Stimulated activated CD8-positive, alpha-beta memory T cell treated with anti-CD3 and anti-CD28 coated beads, Interleukin-4, amount 100 ng/mL, for 48 hours (primary cell): ENCODE results near the gene CUBN.

Experiments
- DNase-seq: peaks from one replicate; pipeline ENCODE4 v3.0.0-alpha.2; 2020

CUBN gene

GRCh38 chr10:17129741-17130140, at the start of gene CUBN:
TSS of gene CUBN (minus strand) at chr10:17129811. CDS start at chr10:17129765, 46 bp downstream.
- no peak for DNase-seq

- no peak for DNase-seq
Observed at GRCh38 chr10:17179002-17179401, 49.4 kb upstream of the CUBN start.

DNA sequence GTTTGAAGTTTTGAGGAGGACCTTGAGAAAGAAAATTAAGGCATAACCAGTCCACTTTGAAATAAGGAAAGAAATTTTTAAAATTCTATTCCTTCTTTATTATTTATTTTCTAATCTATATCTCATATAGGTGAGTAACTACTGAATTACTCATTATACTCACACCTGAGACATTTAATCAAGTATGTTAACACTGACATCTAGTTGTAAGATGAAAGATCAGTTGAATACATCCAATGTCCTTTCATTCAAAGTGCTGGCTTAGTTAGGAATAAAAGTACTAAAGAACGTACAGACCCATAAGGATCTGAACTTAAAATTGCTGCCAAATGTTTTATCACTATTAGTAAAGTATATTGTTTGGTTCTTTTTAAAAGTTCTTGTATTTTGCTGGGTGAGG, 48.4 kb upstream of the CUBN start:
- DNase-seq = no peak

DNA sequence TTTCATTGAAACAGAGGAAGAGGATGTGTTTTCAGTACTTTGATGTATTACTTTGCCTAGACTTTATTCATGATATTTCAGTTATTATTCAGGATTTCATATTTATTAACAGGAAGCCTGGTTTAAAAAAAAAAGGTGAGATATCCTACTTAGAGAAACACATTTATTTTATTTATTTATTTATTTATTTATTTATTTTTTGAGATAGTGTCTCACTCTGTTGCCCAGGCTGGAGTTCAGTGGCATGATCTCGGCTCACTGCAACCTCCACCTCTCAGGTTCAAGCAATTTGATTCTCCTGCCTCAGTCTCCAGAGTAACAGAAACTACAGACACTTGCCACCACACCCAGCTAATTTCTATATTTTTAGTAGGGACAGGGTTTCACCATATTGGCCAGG, 47.4 kb upstream of the CUBN start:
- DNase-seq = no peak

GRCh38 chr10:17176091-17176490, 46.5 kb upstream of the CUBN start:
- DNase-seq = no peak

GRCh38 chr10:17175551-17175950, 45.9 kb upstream of the CUBN start:
- DNase-seq = no peak

DNA sequence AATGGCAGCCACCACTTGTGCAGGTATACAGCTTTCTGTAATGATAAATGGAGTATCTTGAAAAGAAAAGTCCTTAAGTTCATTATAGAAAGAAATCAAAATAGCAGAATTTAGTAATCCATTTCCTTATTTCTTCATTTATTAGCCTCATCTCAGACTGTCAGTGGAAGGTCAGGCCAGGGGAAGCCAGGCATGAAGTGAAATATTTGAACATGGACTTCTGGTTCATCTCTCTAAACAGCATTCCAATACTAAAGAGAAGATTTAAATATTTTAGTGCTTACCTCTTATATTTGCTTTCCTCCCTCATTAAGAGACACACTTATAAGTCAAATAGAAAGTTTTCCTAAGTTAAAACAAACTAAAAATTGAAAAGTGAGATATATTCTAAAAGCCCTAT, 45.0 kb upstream of the CUBN start:
- no peak for DNase-seq

DNA sequence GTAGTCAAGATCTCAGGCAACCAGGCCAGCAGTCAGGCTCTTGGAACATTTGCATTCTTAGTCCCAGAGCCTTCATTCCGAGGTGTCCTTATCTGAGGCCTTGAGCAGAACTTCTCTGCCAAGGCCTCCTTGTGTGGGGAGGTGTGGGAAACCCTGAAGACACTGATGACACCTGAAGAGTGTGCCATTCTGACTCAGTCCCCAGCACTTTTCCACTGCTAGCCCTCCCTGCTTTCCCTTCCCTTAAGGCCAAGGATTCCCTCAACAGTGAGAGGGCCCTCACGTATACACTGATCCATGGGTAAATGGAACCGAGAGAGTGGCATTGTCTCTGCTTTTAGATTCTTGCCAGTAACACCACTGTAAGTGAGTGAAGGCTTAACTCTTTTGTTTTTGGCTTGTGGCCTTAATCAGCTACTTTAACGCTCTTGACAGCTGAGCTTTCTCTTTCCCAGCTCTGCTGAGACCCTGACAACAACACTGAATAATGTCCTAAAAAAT, 41.6 kb upstream of the CUBN start:
- DNase-seq = no peak

DNA sequence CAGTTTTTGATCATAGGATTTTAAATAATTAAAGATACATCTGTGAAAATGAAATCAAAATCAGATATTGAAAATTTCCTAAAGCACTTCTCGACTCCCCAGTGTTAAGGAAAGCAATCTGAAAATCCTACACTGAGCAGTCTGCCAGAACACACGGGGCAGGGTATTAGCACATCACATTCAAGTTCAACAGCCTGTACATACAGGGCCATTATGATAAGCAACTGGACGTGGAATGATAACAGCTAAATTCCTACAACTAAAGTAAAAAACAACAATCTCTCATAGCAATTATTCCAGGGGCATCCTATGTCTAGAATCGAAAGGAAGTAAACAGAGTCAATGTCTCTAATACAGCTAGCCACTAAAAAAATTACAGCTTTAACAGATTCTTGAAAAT, 40.2 kb upstream of the CUBN start:
- DNase-seq = no peak

DNA sequence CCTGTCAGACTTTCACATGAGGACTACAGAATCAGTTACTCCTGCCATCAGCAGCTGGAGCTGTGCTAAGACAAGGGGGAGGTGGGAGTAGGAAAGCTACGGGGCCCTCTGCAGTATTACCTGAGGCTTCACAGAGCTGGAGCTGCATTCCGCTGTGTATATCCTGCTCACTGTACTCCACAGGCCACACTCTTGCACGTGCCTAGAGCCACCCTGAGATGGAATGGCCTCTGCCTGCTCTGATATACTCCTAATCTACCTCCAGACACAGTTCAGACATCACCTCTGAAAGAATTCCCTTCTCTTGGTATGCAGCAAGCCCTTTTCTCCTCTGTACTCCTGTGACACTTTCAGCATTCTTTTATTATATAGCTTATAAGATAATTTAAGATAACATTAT, 37.1 kb upstream of the CUBN start:
- DNase-seq = no peak

- no peak for DNase-seq
Observed at GRCh38 chr10:17162828-17163227, 33.2 kb upstream of the CUBN start.

DNA sequence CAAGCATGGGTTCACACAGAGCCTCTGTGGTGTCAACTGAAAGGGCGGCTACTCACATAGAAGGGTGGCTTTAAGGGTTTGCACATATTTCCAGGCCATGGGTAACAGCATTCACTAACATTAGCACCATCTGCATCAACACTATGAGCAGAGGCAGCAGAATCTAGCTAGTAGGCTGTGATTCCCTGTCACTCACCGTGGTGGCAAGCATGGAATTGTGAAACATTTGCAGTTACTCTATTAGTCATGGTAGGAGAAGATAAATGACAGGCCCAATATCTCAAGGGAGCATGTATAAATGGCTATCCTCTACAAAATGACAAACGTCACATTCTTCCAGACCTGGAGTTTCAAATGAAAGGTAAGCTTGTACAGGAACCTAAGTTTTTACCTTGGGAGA, 32.2 kb upstream of the CUBN start:
- no peak for DNase-seq

DNA sequence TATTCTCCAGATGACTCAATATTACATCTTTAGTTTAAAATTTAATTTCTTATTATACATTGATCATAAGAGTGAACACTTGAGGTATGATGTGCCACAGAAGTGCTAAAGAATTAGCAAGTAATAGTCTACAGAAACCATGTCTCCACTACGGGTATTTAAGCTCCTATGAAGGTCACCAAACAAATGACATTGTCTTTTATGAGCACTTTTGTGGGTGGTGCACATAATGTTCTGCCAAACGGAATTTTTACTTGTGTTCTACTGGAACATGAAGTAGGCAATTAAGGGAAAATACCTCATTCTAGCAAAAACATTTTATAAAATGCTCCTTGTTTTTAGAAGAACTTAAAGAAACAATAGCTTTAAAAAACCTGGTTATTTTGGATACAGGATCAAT, 27.4 kb upstream of the CUBN start:
- no peak for DNase-seq

GRCh38 chr10:17155826-17156225, 26.2 kb upstream of the CUBN start:
- no peak for DNase-seq

- DNase-seq = no peak
Observed at GRCh38 chr10:17154116-17154515, 24.5 kb upstream of the CUBN start.

- DNase-seq = no peak
Observed at GRCh38 chr10:17153321-17153720, 23.7 kb upstream of the CUBN start.

- no peak for DNase-seq
Observed at GRCh38 chr10:17151716-17152115, 22.1 kb upstream of the CUBN start.

DNA sequence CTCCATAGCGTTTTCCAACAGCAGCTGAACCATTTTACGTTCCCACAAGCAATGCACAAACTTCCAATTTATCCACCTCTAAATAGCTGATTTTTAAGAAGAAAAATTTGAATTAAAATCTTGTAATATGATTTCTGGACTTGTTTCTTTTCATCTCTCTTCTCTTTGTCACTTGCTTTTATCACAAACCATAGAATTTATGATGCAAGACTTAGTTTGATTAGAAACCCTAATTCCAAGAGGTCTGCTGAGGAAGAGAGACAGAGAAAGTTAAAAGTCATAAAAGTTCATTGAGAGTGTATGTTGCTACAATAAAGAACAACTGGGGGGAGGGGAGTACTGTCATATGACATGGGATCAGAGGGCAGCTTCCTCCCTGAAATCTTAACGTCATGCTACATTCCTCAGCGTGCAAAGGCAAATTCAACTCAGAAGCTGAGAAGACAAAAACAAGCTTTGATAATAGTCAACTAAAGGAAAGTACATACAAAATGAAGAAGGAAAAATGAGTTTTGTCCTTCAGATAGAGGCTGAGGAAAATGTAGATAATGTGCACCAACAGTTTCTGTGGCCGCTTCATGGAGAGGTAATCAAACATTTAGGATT, 18.4 kb upstream of the CUBN start:
- DNase-seq = no peak

- DNase-seq = no peak
Observed at GRCh38 chr10:17146892-17147291, 17.3 kb upstream of the CUBN start.

DNA sequence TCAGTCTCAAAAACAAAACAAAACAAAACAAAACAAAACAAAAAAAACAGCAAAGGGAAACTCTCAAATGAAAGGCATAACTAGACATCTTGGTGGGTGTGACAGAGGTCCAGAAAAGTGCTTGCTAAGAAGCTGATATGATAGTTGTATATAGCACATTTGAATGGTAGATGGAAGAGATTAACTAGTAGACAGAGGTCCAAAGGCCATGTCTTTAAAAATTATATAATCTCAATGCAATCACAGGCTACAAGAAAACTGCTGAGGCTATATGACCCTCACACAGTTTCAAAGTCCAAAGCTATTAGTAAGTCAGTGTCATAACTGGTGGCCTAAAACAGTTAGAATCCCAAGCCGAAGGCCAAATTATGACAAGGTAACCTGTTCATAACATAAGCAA, 15.6 kb upstream of the CUBN start:
- no peak for DNase-seq

DNA sequence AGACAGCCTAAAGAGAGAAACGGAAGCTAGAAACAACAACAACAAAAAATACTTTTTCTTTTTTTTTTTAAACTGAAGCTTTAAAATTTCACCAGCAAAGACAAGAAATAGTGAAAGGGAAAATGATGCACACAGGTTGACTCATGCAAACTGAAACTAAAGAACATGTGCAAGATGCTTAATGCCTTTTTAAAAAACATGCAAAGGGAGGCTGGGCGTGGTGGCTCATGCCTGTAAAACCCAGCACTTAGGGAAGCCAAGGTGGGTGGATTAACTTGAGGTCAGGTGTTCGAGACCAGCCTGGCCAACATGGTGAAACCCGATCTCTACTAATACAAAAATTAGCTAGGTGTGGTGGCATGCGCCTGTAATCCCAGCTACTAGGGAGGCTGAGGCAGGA, 15.1 kb upstream of the CUBN start:
- peak; percentile 70 for DNase-seq

GRCh38 chr10:17144032-17144431, 14.4 kb upstream of the CUBN start:
- DNase-seq = no peak

DNA sequence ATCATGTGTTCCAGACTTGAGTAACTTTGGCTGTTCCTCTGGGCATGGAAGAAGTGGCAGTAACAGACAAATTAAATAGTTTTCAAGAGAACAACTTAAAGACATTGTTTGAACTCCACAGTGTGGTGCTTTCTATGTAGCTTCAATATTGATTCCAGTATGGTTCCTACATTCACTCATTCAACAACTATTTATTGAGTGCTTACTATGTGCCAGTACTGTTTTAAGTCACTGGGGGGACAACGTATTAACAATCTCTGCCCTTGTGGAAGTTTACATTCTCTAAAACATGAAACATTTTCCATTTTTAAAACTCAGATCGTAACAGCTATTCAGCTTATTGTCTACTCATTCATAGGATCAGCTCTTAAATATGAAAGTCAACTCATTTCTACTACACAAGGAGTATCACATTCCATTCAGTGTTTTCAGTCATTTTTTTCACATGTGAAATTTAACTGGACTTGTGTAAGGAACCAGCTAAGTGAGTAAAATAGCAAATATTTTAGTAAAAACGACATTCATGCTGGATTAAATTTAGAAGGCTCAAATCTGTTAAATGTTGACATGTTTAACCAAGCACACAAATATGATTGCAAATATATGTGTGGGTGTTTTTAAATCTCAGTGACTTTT, 13.6 kb upstream of the CUBN start:
- DNase-seq = no peak

- no peak for DNase-seq
Observed at GRCh38 chr10:17141504-17142229, 12.1 kb upstream of the CUBN start.
